H1 (cell line): ENCODE data around the gene POLG. TPM values are rescaled to one million over a fixed set of nuclear protein-coding genes. Genes with fewer than 3 reads are reported as not detected.

Experiments used
- BACH1 ChIP-seq: IDR thresholded peaks from 2 replicates; pipeline ENCODE4 v1.6.1; 2012; ENCODE audit warnings: low read length, improper control_type of control experiment
- BCL11A ChIP-seq, 2 experiments: IDR thresholded peaks; one replicate each; pipeline ENCODE4 v1.6.1; 2011; ENCODE audit warnings: low read depth in 2 of 2, low read length in 2 of 2, mild to moderate bottlenecking in 2 of 2
- CHD1 ChIP-seq: IDR thresholded peaks from 2 replicates; pipeline ENCODE4 v1.6.1; 2012; ENCODE audit warnings: low read depth, low read length, improper control_type of control experiment
- polyA plus RNA-seq, 7 experiments: library from polyadenylated mRNA; depleted of rRNA in 3 of 7; stranded (reverse) in 5 of 7; unstranded in 2 of 7; fragments of >200 nt in 5 of 7; fragments of 200-250 nt in 2 of 7; gene quantifications; 1 replicate in 5 of 7; 2 replicates in 1 of 7; 4 replicates in 1 of 7; pipeline versions ENCODE4 v1.2.1 to v1.2.3, GENCODE V29; 2011 to 2013; ENCODE audit warnings: missing spikeins in 2 of 7, mixed read lengths in 2 of 7
- total RNA-seq: library from RNA; stranded (reverse); fragmentation: NEBNext Ultra II Directional; extraction: Animal tissue kit (Norgen Biotek cat#: 25700); gene quantifications from 2 replicates; pipeline ENCODE4 v1.2.1, GENCODE V29; 2021
- TF ChIP-seq, protein P1 (sequence below): fragments of 300-600 bp; sonication (generic); IDR thresholded peaks from 2 replicates; pipeline ENCODE4 v1.7.1; 2012; ENCODE audit warnings: low read length, moderate library complexity, mild to moderate bottlenecking, inconsistent platforms; ENCODE audit not compliant: insufficient replicate concordance

The POLG gene
- total and polyA plus RNA-seq, 2 of the 8 experiments (the other 6 are each of a cell fraction or from before 2014, with no cell fraction given) = 14.8 to 52.3 TPM

- TF ChIP-seq, protein P1, sequence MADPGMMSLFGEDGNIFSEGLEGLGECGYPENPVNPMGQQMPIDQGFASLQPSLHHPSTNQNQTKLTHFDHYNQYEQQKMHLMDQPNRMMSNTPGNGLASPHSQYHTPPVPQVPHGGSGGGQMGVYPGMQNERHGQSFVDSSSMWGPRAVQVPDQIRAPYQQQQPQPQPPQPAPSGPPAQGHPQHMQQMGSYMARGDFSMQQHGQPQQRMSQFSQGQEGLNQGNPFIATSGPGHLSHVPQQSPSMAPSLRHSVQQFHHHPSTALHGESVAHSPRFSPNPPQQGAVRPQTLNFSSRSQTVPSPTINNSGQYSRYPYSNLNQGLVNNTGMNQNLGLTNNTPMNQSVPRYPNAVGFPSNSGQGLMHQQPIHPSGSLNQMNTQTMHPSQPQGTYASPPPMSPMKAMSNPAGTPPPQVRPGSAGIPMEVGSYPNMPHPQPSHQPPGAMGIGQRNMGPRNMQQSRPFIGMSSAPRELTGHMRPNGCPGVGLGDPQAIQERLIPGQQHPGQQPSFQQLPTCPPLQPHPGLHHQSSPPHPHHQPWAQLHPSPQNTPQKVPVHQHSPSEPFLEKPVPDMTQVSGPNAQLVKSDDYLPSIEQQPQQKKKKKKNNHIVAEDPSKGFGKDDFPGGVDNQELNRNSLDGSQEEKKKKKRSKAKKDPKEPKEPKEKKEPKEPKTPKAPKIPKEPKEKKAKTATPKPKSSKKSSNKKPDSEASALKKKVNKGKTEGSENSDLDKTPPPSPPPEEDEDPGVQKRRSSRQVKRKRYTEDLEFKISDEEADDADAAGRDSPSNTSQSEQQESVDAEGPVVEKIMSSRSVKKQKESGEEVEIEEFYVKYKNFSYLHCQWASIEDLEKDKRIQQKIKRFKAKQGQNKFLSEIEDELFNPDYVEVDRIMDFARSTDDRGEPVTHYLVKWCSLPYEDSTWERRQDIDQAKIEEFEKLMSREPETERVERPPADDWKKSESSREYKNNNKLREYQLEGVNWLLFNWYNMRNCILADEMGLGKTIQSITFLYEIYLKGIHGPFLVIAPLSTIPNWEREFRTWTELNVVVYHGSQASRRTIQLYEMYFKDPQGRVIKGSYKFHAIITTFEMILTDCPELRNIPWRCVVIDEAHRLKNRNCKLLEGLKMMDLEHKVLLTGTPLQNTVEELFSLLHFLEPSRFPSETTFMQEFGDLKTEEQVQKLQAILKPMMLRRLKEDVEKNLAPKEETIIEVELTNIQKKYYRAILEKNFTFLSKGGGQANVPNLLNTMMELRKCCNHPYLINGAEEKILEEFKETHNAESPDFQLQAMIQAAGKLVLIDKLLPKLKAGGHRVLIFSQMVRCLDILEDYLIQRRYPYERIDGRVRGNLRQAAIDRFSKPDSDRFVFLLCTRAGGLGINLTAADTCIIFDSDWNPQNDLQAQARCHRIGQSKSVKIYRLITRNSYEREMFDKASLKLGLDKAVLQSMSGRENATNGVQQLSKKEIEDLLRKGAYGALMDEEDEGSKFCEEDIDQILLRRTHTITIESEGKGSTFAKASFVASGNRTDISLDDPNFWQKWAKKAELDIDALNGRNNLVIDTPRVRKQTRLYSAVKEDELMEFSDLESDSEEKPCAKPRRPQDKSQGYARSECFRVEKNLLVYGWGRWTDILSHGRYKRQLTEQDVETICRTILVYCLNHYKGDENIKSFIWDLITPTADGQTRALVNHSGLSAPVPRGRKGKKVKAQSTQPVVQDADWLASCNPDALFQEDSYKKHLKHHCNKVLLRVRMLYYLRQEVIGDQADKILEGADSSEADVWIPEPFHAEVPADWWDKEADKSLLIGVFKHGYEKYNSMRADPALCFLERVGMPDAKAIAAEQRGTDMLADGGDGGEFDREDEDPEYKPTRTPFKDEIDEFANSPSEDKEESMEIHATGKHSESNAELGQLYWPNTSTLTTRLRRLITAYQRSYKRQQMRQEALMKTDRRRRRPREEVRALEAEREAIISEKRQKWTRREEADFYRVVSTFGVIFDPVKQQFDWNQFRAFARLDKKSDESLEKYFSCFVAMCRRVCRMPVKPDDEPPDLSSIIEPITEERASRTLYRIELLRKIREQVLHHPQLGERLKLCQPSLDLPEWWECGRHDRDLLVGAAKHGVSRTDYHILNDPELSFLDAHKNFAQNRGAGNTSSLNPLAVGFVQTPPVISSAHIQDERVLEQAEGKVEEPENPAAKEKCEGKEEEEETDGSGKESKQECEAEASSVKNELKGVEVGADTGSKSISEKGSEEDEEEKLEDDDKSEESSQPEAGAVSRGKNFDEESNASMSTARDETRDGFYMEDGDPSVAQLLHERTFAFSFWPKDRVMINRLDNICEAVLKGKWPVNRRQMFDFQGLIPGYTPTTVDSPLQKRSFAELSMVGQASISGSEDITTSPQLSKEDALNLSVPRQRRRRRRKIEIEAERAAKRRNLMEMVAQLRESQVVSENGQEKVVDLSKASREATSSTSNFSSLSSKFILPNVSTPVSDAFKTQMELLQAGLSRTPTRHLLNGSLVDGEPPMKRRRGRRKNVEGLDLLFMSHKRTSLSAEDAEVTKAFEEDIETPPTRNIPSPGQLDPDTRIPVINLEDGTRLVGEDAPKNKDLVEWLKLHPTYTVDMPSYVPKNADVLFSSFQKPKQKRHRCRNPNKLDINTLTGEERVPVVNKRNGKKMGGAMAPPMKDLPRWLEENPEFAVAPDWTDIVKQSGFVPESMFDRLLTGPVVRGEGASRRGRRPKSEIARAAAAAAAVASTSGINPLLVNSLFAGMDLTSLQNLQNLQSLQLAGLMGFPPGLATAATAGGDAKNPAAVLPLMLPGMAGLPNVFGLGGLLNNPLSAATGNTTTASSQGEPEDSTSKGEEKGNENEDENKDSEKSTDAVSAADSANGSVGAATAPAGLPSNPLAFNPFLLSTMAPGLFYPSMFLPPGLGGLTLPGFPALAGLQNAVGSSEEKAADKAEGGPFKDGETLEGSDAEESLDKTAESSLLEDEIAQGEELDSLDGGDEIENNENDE = no peak
- TF ChIP-seq BACH1 = no peak
- no peak for TF ChIP-seq CHD1
- no peak for TF ChIP-seq BCL11A (IDR thresholded peaks at IDR 0.05; ENCODE audit: low read depth in 2 of 2, low read length in 2 of 2)
- TF ChIP-seq, all 59 proteins: peak for 0
Measured at GRCh38 chr15:89326316-89326715, 8.3 kb downstream of the POLG start (continued).
